HEK293 (cell line): ENCODE data around the gene RNF225.

ENCODE experiments used
- CTCF ChIA-PET: fragments of 350-600 bp; formaldehyde crosslinking; extraction: SDS; loops from one replicate; lab custom pipeline; 2021; ENCODE audit warnings: antibody characterized with exemption; lab: Yijun Ruan, JAX
- POLR2A ChIA-PET: fragments of 300-600 bp; formaldehyde crosslinking; extraction: SDS; loops from one replicate; lab custom pipeline; 2020; ENCODE audit warnings: antibody characterized with exemption, inconsistent platforms; lab: Yijun Ruan, JAX
- H3K27ac ChIP-seq: fragments of 200-500 bp; sonication (Bioruptor generic); 2 replicates; pipeline ENCODE4 v1.5.1; 2014; ENCODE audit warnings: low read depth, low read length, control low read depth, inconsistent platforms; ENCODE audit errors: extremely low read depth
- H3K36me3 ChIP-seq, 2 experiments: fragments of 200-500 bp in 1 of 2; sonication (Bioruptor generic) in 1 of 2; 1 replicate in 1 of 2; 2 replicates in 1 of 2; pipeline ENCODE4 v1.5.1; 2014 to 2017; ENCODE audit warnings: inconsistent platforms in 2 of 2, low read length in 2 of 2; ENCODE audit not compliant: control insufficient read depth in 2 of 2, insufficient read depth in 1 of 2
- H3K4me1 ChIP-seq: fragments of 200-500 bp; sonication (Bioruptor generic); 2 replicates; pipeline ENCODE4 v1.5.1; 2014; ENCODE audit warnings: mild to moderate bottlenecking, low read length, inconsistent platforms; ENCODE audit not compliant: control insufficient read depth, insufficient read depth
- H3K4me3 ChIP-seq: 2 replicates; pipeline ENCODE4 v1.5.1; 2011; ENCODE audit warnings: low read depth, mild to moderate bottlenecking, control low read depth, low read length, moderate library complexity
- H3K9me3 ChIP-seq: fragments of 200-500 bp; sonication (Bioruptor generic); 2 replicates; pipeline ENCODE4 v1.5.1; 2014; ENCODE audit warnings: low read depth, low read length, inconsistent platforms; ENCODE audit not compliant: control insufficient read depth, insufficient read depth
- BCL11B ChIP-seq: fragments of 450-650 bp; formaldehyde crosslinking; IDR thresholded peaks from 2 replicates; pipeline ENCODE4 v1.5.1; 2016; ENCODE audit warnings: low read depth, missing biosample characterization, missing genetic modification characterization
- ELK4 ChIP-seq: IDR thresholded peaks from 2 replicates; pipeline ENCODE4 v1.6.1; 2011; ENCODE audit warnings: mild to moderate bottlenecking, low read depth, low read length, borderline replicate concordance
- MYNN ChIP-seq: fragments of 450-650 bp; formaldehyde crosslinking; IDR thresholded peaks from 2 replicates; pipeline ENCODE4 v1.5.1; 2016; ENCODE audit warnings: missing biosample characterization, missing genetic modification characterization, borderline replicate concordance
- PBX3 ChIP-seq: sonication (generic); formaldehyde crosslinking; IDR thresholded peaks from 2 replicates; pipeline ENCODE4 v1.8.1; 2022; ENCODE audit warnings: mild to moderate bottlenecking, moderate library complexity, missing genetic modification reagents
- PRDM10 ChIP-seq: fragments of 450-650 bp; formaldehyde crosslinking; IDR thresholded peaks from 2 replicates; pipeline ENCODE4 v1.5.1; 2016; ENCODE audit warnings: missing biosample characterization, missing genetic modification characterization
- REPIN1 ChIP-seq: fragments of 450-650 bp; formaldehyde crosslinking; IDR thresholded peaks from 2 replicates; pipeline ENCODE4 v1.5.1; 2017; ENCODE audit warnings: missing biosample characterization, missing genetic modification characterization, low read depth
- WT1 ChIP-seq: fragments of 450-650 bp; formaldehyde crosslinking; IDR thresholded peaks from 2 replicates; pipeline ENCODE4 v1.5.1; 2016; ENCODE audit warnings: missing biosample characterization, missing genetic modification characterization
- ZBTB20 ChIP-seq: fragments of 450-650 bp; formaldehyde crosslinking; IDR thresholded peaks from 2 replicates; pipeline ENCODE4 v1.5.1; 2016; ENCODE audit warnings: missing biosample characterization, missing genetic modification characterization
- ZFP3 ChIP-seq: fragments of 450-650 bp; formaldehyde crosslinking; IDR thresholded peaks from 2 replicates; pipeline ENCODE4 v1.5.1; 2016; ENCODE audit warnings: low read depth, missing biosample characterization, missing genetic modification characterization
- ZNF138 ChIP-seq: fragments of 450-650 bp; formaldehyde crosslinking; IDR thresholded peaks from 2 replicates; pipeline ENCODE4 v1.5.1; 2016; ENCODE audit warnings: missing biosample characterization, missing genetic modification characterization, borderline replicate concordance
- ZNF146 ChIP-seq: fragments of 450-650 bp; formaldehyde crosslinking; IDR thresholded peaks from 2 replicates; pipeline ENCODE4 v1.5.1; 2016; ENCODE audit warnings: missing biosample characterization, missing genetic modification characterization
- ZNF16 ChIP-seq: fragments of 450-650 bp; formaldehyde crosslinking; IDR thresholded peaks from 2 replicates; pipeline ENCODE4 v1.5.1; 2016; ENCODE audit warnings: low read depth, missing biosample characterization, missing genetic modification characterization
- ZNF184 ChIP-seq: fragments of 450-650 bp; IDR thresholded peaks from 2 replicates; pipeline ENCODE4 v1.5.1; 2018; ENCODE audit warnings: missing biosample characterization, mild to moderate bottlenecking, missing genetic modification characterization
- ZNF221 ChIP-seq: fragments of 450-650 bp; formaldehyde crosslinking; IDR thresholded peaks from 2 replicates; pipeline ENCODE4 v1.5.1; 2017; ENCODE audit warnings: missing biosample characterization, missing genetic modification characterization, borderline replicate concordance
- ZNF311 ChIP-seq: fragments of 450-650 bp; formaldehyde crosslinking; IDR thresholded peaks from 2 replicates; pipeline ENCODE4 v1.5.1; 2017; ENCODE audit warnings: missing biosample characterization, missing genetic modification characterization, borderline replicate concordance
- ZNF433 ChIP-seq: fragments of 450-650 bp; formaldehyde crosslinking; IDR thresholded peaks from 2 replicates; pipeline ENCODE4 v1.5.1; 2016; ENCODE audit warnings: missing biosample characterization, missing genetic modification characterization, low read depth
- ZNF623 ChIP-seq: fragments of 450-650 bp; formaldehyde crosslinking; IDR thresholded peaks from 2 replicates; pipeline ENCODE4 v1.5.1; 2016; ENCODE audit warnings: missing biosample characterization, missing genetic modification characterization
- ZNF658 ChIP-seq: fragments of 450-650 bp; formaldehyde crosslinking; IDR thresholded peaks from 2 replicates; pipeline ENCODE4; 2016; ENCODE audit warnings: missing biosample characterization, missing genetic modification characterization
- ZNF664 ChIP-seq: fragments of 450-650 bp; formaldehyde crosslinking; IDR thresholded peaks from 2 replicates; pipeline ENCODE4 v1.5.1; 2016; ENCODE audit warnings: missing biosample characterization, missing genetic modification characterization
- ZNF692 ChIP-seq: fragments of 450-650 bp; formaldehyde crosslinking; IDR thresholded peaks from 2 replicates; pipeline ENCODE4 v1.5.1; 2016; ENCODE audit warnings: missing biosample characterization, missing genetic modification characterization
- ZNF707 ChIP-seq: fragments of 450-650 bp; formaldehyde crosslinking; IDR thresholded peaks from 2 replicates; pipeline ENCODE4 v1.5.1; 2016; ENCODE audit warnings: missing biosample characterization, missing genetic modification characterization
- ZNF747 ChIP-seq: fragments of 450-650 bp; formaldehyde crosslinking; IDR thresholded peaks from 2 replicates; pipeline ENCODE4 v1.5.1; 2016; ENCODE audit warnings: missing biosample characterization, missing genetic modification characterization
- ZSCAN23 ChIP-seq: fragments of 450-650 bp; formaldehyde crosslinking; IDR thresholded peaks from 2 replicates; pipeline ENCODE4 v1.5.1; 2016; ENCODE audit warnings: missing biosample characterization, missing genetic modification characterization

The RNF225 gene

GRCh38 chr19:58379246-58379645 is 16.2 kb upstream of the RNF225 start (continued):
- TF ChIP-seq ZNF747 (tag by site-specific recombination) (no peak), ZNF623 (no peak), ZNF221 (tag by site-specific recombination) (no peak), ZNF692 (tag by site-specific recombination) (no peak), ZNF433 (no peak), PBX3 (no peak)

- ChIA-PET CTCF (interaction anchor here (0.7 to 1.1 kb wide), 3 partner anchors 28 to 139 kb away, joined by 3 to 6 read pairs (median 4); partner anchors contain the start of genes ZBTB45 and ZNF584), POLR2A (interaction anchor here (0.8 to 1.5 kb wide), 4 partner anchors 13 to 163 kb away, joined by 3 to 13 read pairs (median 4); partner anchors contain the start of genes TRIM28, ZNF497 and ZNF584)
- H3K4me3 ChIP-seq, result peak overlapping the region; percentile 83
- peak overlapping the region; percentile 87 for H3K27ac ChIP-seq
- H3K4me1 ChIP-seq, result peaks cover 6% of the 10 kb centered on the region; the same call in 1 of the 2 replicates
- H3K9me3 ChIP-seq, result no peaks in the 10 kb centered on the region
- H3K36me3 ChIP-seq, result no peaks in the 10 kb centered on the region
- TF ChIP-seq ZNF623 (no peak), ZNF707 (no peak), ZNF16 (tag by site-specific recombination) (no peak), ZNF311 (tag by site-specific recombination) (no peak), ZFP3 (tag by site-specific recombination) (no peak), ZNF138 (tag by site-specific recombination) (no peak), ZNF146 (no peak), BCL11B (tag by site-specific recombination) (0 out of 2 replicates have a peak, but pooled peaks have one; percentile 59), WT1 (peak; percentile 39; the same call in 1 of the 2 replicates)
Measured at GRCh38 chr19:58380037-58380661, 15.3 kb upstream of the RNF225 start.

- CTCF ChIA-PET, result interaction anchor here (0.6 to 1.2 kb wide), 4 partner anchors 11 to 177 kb away, joined by 3 to 6 read pairs (median 4); partner anchors contain the start of gene ZBTB45
- peak within 1 kb of the TSS; percentile 87 for H3K27ac ChIP-seq
- H3K36me3 ChIP-seq, result no peaks in the 10 kb centered on the region
- peaks cover 11% of the 10 kb centered on the region for H3K4me1 ChIP-seq
- peak within 1 kb of the TSS; percentile 83 for H3K4me3 ChIP-seq
- H3K9me3 ChIP-seq, result no peaks in the 10 kb centered on the region
- POLR2A ChIA-PET, result interaction anchor here (0.6 to 2.9 kb wide), 10 partner anchors 10 to 163 kb away, joined by 3 to 25 read pairs (median 4); partner anchors contain the start of genes TRIM28, ZNF324B, ZNF497 and ZNF584
- TF ChIP-seq REPIN1 (tag by site-specific recombination), result peak; percentile 94; the same call in 1 of the 2 replicates
- no peak; the same call in 1 of the 2 replicates for TF ChIP-seq ZNF184 (tag by site-specific recombination)
- TF ChIP-seq MYNN (tag by site-specific recombination), result peak; percentile 12; the same call in 1 of the 2 replicates
- TF ChIP-seq ZSCAN23 (tag by site-specific recombination), result 0 out of 2 replicates have a peak, but pooled peaks have one; percentile 45
- no peak; the same call in 1 of the 2 replicates for TF ChIP-seq ZNF658 (tag by site-specific recombination)
- peak; percentile 68 for TF ChIP-seq PRDM10 (tag by site-specific recombination)
- TF ChIP-seq ELK4, result no peak
- peak; percentile 47; the same call in 1 of the 2 replicates for TF ChIP-seq ZNF664 (tag by site-specific recombination)
- TF ChIP-seq ZBTB20 (tag by site-specific recombination), result peak; percentile 100
Measured at GRCh38 chr19:58380662-58381459, 14.6 kb upstream of the RNF225 start, which contains the start of gene ZNF837. ZNF837 (minus strand) TSS chr19:58381030; CDS start chr19:58369332, 11,698 bp downstream.
